ENCODE results near the gene LRRC4B.
"Not testable (repeated sequence)": the region's sequence is repeated elsewhere in the genome, so short reads cannot be mapped to it uniquely, and the experiment has no call there.

The LRRC4B gene

GRCh38 chr19:50485284-50485955, 82.8 kb downstream of the LRRC4B start:
- DNase-seq (ENCODE audit: low read depth), result no peak

DNA sequence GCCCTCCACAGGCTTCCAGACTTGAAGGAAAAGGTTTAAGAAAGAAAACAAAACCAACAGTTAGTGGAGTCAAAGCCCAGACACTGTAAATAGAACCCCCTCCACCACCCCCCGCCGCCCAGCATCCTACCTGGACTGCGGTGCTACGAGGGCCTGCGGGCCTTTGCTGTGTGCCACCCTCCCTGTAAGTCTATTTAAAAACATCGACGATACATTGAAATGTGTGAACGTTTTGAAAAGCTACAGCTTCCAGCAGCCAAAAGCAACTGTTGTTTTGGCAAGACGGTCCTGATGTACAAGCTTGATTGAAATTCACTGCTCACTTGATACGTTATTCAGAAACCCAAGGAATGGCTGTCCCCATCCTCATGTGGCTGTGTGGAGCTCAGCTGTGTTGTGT, 85.3 kb downstream of the LRRC4B start:
- no peak for DNase-seq (ENCODE audit: low read depth)

GRCh38 chr19:50482271-50482855, 85.9 kb downstream of the LRRC4B start:
- no peak for DNase-seq (ENCODE audit: low read depth)

GRCh38 chr19:50481351-50482149, 86.7 kb downstream of the LRRC4B start:
- DNase-seq (ENCODE audit: low read depth), result no peak

DNA sequence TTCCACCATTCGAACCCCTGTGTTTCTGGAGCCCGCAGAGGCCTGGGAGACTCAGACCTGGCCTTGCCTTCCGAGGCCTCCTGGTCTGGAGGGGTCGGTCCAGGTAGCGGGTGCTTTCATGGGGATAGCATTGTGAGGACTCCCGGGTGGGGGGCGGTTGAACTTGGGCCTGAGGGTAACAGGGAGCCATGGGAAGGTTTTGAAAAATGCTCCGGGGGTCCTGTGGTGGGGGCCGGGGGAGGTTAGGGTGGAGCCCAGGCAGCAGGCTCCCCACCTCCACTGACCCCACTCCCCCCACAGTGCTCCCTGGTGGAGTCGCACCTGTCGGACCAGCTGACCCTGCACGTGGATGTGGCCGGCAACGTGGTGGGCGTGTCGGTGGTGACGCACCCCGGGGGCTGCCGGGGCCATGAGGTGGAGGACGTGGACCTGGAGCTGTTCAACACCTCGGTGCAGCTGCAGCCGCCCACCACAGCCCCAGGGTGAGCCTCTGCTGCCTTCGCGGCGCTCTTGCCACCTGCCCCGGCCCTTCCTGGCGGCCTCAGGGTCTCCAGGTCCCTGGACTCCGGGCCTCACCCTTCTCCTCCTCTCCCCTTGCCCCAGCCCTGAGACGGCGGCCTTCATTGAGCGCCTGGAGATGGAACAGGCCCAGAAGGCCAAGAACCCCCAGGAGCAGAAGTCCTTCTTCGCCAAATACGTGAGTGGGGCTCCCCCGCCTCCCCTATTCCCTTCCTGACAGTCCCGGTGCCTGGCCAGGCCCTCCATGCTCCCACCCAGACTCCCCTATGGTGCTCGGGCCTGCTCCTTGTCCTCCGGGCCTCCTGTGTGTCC, 87.7 kb downstream of the LRRC4B start:
- DNase-seq (ENCODE audit: low read depth), result no peak

DNA sequence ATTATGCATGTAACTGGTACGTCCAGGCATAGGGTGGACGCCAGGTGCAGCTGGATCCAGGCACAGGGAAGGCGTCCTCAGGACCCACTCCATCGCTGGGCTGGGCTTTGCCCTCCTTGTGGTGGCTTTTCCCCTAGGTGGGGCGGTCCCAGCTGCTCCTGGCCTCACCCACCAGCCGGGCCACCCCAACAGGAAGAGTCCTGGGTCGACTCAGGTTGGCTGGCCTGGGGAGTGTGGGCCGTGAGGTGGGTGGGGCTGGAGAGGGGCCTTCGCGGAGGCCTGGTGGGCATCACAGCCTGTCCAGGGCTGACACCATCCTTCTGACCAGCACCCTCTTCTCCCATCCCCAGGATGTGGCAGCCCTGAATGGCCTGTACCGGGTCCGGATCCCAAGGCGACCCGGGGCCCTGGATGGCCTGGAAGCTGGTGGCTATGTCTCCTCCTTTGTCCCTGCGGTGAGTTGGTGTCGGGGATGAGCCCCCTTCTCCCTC, 88.4 kb downstream of the LRRC4B start:
- DNase-seq (ENCODE audit: low read depth), result no peak

DNA sequence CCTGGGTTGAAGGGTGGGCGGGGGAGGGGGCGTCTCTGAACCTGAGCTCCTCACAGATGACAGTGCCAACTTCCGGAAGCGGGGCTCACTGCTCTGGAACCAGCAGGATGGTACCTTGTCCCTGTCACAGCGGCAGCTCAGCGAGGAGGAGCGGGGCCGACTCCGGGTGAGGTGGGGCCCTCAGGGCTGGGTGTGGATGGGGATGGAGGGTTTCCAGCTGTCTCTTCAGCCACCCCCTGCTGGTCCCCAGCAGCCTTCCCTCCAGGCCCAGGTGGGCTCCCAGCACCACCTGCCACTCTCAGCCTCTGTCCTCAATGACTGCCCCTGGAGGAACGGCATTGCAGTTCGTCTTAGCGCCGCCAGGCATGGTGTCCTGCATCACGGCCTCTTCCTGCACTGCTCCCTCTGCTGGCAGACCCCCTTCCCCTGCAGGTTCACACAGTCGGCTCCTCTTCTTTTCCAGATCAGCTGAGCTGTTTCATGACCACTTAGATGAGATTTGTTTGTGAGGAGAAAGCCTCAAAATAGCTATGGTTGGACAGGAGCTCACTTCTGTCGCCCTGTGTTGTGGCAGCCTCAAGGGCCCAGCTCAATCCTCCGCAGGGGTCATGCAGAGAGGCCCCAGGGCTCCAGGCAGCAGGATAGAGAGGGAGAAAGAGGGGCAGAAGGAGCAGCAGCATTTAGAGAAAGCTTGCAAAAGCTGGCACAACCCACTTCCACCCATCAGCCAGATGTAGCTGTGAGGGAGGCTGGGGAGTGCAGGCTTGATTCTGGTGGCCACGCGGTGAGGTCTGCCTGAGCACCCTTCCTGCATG, 89.1 kb downstream of the LRRC4B start:
- DNase-seq (ENCODE audit: low read depth), result no peak

GRCh38 chr19:50477751-50478515, 90.3 kb downstream of the LRRC4B start:
- DNase-seq (ENCODE audit: low read depth), result no peak

DNA sequence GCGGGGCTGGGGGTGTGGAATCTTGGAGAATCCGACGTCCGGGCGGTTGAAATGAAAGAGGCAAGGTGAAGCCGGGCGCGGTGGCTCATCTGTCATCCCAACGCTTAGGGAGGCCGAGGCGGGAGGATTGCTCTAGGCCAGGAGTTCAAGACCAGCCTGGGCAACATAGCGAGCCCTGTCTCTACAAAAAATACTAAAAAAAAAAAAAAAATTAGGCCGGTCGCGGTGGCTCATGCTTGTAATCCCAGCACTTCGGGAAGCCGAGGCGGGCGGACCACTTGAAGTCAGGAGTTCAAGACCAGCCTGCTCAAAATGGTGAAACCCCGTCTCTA, 91.4 kb downstream of the LRRC4B start:
- DNase-seq (ENCODE audit: low read depth), result no peak

GRCh38 chr19:50476224-50476906, 91.9 kb downstream of the LRRC4B start, which contains the start of the genes EMC10 and GARIN5A:
TSS of gene EMC10 (plus strand) at chr19:50476507. CDS start at chr19:50476545, 38 bp downstream.
TSS of gene GARIN5A (minus strand) at chr19:50476848. CDS start at chr19:50476388, 460 bp downstream.
- DNase-seq (ENCODE audit: low read depth), result peak; percentile 64

DNA sequence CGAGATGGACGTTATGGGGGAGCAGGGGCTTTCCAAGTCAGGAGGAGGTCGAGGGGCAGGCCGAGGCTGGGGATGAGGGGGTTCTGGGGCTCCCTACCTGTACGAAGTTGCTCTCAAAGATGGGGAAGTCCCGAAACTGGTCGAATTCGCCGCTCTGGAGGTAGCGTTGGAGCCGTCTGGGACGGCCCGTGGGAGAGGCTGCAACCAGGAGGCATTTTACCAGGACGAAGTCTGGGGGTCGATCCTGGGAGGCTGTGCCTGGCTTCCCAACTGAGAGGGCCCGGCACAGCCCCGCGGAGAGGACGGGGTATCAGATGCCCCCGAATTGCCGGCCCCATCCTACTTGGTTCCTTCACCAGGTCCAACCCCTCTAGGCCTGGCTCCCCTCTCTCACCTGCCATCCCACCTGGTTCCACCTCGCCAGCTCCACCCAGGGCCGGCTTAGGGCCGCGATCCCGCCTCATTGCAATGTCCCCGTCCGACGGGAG, 92.5 kb downstream of the LRRC4B start:
- DNase-seq (ENCODE audit: low read depth), result no peak

GRCh38 chr19:50475101-50475568, 93.1 kb downstream of the LRRC4B start:
- no peak for DNase-seq (ENCODE audit: low read depth)

DNA sequence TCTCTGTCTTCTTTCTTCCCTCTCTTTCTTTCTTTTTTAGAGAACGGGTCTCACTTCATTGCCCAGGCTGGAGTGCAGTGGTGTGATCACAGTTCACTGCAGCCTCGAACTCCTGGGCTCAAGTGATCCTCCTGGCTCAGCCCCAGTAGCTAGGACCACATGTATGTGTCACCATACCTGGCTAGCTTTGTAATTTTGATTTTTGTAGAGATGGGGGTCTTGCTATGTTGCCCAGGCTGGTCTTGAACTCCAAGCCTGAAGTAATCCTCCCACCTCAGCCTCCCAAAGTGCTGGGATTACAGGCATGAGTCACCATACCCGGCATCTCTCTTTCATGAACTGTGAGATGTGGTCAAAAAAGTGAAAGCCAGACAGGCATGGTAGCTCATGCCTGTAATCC, 94.9 kb downstream of the LRRC4B start:
- DNase-seq (ENCODE audit: low read depth), result not testable (repeated sequence)

- no peak for DNase-seq (ENCODE audit: low read depth)
Observed at GRCh38 chr19:50468818-50469217, 99.4 kb downstream of the LRRC4B start.

DNA sequence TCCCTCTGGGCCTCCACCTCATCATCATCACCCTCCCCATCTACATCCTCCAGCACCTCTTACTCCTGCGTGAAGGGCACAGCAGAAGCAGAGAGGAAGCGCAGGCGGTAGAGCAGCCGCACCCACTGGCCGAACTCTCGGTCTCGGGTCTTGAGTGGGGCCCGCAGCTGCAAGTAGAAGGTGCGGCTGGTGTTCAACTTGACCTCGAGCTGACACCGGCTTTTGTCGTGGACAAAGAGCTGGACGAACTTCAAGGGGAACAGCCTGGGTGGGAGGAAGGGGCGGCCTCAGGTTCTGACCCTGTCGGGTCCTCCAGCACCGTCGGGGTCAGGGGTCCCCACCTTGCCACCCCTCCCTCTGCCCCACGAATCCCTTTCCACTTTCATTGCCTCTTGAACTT, 100.7 kb downstream of the LRRC4B start:
- no peak for DNase-seq (ENCODE audit: low read depth)

Measured in non-pigmented ciliary epithelial cell (primary cell).